Measurements from ENCODE around the gene SUSD4. TPM values are rescaled to one million over a fixed set of nuclear protein-coding genes. Genes with fewer than 3 reads are reported as not detected.

Gene SUSD4
- total RNA-seq, 1 donor from 2014 or later, result 3.5 TPM

DNA sequence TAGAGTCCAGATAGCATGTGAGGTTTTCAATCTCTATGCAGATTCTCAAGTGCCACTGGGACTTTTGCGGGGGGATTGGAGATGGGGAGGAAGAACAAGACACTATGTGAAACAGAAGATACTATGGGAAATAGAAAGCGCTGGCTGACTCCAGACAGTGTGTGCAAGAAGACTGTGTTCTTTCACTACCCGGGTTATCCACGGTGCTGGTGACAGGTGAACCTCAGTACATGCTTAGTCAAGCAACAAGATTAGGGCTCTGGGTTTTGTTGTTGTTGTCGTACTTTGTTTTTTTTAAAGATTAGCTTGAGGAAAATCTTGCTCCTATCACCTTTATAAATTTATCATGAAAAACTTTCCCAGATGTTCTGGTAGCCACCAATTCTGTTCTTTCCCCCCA lies 56.4 kb downstream of the SUSD4 start:
- DNase-seq (ENCODE audit: low spot score), result no peak
- Histone ChIP-seq H4K20me1 (ENCODE audit: low read depth) (no peaks in the 10 kb centered on the region), H3K4me1 (peaks cover 15% of the 10 kb centered on the region), H3K27me3 (no peaks in the 10 kb centered on the region), H3K4me2 (no peak overlapping the region), H3K36me3 (no peaks in the 10 kb centered on the region), H3F3A (ENCODE audit: low read depth) (no peaks in the 10 kb centered on the region), H3K79me2 (ENCODE audit: low read depth) (no peaks in the 10 kb centered on the region), H3K9ac (no peak overlapping the region), H3K27ac (no peak overlapping the region), H3K9me3 (ENCODE audit: low read depth) (no peaks in the 10 kb centered on the region), H2AFZ (replicated peaks) (no peak overlapping the region), H3K4me3 (no peak overlapping the region)
- Mint-ChIP-seq H3K27me3 (ENCODE audit: insufficient read depth, low read depth) (peaks cover 3% of the 10 kb centered on the region), H3K4me1 (no peaks in the 10 kb centered on the region), H3K4me3 (no peak overlapping the region), H3K36me3 (no peaks in the 10 kb centered on the region), H3K27ac (peak overlapping the region; percentile 61), H3K9me3 (peaks cover 9% of the 10 kb centered on the region)
- TF ChIP-seq, protein P1, sequence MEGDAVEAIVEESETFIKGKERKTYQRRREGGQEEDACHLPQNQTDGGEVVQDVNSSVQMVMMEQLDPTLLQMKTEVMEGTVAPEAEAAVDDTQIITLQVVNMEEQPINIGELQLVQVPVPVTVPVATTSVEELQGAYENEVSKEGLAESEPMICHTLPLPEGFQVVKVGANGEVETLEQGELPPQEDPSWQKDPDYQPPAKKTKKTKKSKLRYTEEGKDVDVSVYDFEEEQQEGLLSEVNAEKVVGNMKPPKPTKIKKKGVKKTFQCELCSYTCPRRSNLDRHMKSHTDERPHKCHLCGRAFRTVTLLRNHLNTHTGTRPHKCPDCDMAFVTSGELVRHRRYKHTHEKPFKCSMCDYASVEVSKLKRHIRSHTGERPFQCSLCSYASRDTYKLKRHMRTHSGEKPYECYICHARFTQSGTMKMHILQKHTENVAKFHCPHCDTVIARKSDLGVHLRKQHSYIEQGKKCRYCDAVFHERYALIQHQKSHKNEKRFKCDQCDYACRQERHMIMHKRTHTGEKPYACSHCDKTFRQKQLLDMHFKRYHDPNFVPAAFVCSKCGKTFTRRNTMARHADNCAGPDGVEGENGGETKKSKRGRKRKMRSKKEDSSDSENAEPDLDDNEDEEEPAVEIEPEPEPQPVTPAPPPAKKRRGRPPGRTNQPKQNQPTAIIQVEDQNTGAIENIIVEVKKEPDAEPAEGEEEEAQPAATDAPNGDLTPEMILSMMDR (IDR thresholded peaks at IDR 0.05), result no peak
- TF ChIP-seq EZH2phosphoT487 (IDR thresholded peaks at IDR 0.05) (no peak), EZH2 (IDR thresholded peaks at IDR 0.05) (no peak)

DNA sequence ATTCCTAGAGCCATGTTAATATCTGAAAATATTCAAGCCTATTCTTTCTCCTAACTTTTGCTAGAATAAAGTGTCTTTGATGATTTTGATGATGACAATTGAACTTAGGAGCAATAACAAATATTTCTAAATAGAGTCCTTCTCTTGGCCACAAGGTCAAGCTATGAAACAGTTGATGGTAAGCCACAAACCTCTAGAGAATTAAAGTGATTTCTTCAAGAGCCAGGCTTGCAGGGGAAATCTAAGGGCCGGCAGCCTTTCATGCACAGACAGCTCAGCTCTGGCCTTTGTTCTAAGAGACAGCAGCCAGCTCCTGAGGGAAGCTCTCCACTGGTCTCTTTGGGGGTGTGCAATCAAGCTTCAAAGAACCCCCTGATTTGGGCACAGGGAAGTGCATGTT lies 59.0 kb downstream of the SUSD4 start:
- no peaks in the 10 kb centered on the region for H3F3A ChIP-seq (ENCODE audit: low read depth)
- Mint-ChIP-seq H3K27me3 (ENCODE audit: insufficient read depth, low read depth) (no peaks in the 10 kb centered on the region), H3K27ac (no peak overlapping the region), H3K9me3 (peaks cover 10% of the 10 kb centered on the region), H3K36me3 (no peaks in the 10 kb centered on the region), H3K4me3 (no peak overlapping the region), H3K4me1 (no peaks in the 10 kb centered on the region)
- H3K4me2 ChIP-seq, result no peak overlapping the region
- TF ChIP-seq EZH2 (IDR thresholded peaks at IDR 0.05), result no peak
- no peak for TF ChIP-seq EZH2phosphoT487 (IDR thresholded peaks at IDR 0.05)
- TF ChIP-seq, protein P1 (IDR thresholded peaks at IDR 0.05), result no peak
- H2AFZ ChIP-seq (replicated peaks), result peak overlapping the region; percentile 48
- H3K9me3 ChIP-seq (ENCODE audit: low read depth), result no peaks in the 10 kb centered on the region
- H3K36me3 ChIP-seq, result no peaks in the 10 kb centered on the region
- DNase-seq (ENCODE audit: low spot score), result peak; percentile 27
- no peaks in the 10 kb centered on the region for H4K20me1 ChIP-seq (ENCODE audit: low read depth)
- peaks cover 11% of the 10 kb centered on the region for H3K4me1 ChIP-seq
- H3K27ac ChIP-seq, result no peak overlapping the region
- no peaks in the 10 kb centered on the region for H3K27me3 ChIP-seq
- H3K4me3 ChIP-seq, result no peak overlapping the region
- H3K9ac ChIP-seq, result no peak overlapping the region
- H3K79me2 ChIP-seq (ENCODE audit: low read depth), result no peaks in the 10 kb centered on the region

DNA sequence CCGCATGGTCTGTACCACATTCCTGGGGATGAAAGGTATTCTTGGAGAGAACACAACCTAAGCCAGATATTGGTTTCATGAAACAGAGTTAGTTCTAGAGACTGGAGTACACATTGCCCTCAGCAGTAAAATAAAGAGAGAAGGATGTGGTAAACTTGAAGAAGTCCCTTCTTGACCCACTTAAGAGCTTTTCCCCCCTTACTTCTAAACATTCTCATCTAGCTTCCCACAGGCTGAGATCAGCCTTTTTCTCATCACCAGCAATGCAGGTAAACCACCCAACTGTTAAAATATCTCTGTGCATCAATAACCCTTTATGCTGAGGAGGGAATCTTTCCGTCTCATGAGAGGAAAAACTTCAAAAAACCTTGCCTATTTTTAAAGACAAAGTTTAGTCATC lies 62.6 kb downstream of the SUSD4 start:
- no peak overlapping the region for H3K4me3 Mint-ChIP-seq
- H3K27ac ChIP-seq, result no peak overlapping the region
- no peak overlapping the region for H3K27ac Mint-ChIP-seq
- H3K4me1 ChIP-seq, result peaks cover 8% of the 10 kb centered on the region
- H3K4me3 ChIP-seq, result no peak overlapping the region
- H3K9me3 Mint-ChIP-seq, result peaks cover 10% of the 10 kb centered on the region
- H3K27me3 Mint-ChIP-seq (ENCODE audit: insufficient read depth, low read depth), result no peaks in the 10 kb centered on the region
- TF ChIP-seq, protein P1 (IDR thresholded peaks at IDR 0.05), result no peak
- TF ChIP-seq EZH2phosphoT487 (IDR thresholded peaks at IDR 0.05), result no peak
- no peak for TF ChIP-seq EZH2 (IDR thresholded peaks at IDR 0.05)
- no peaks in the 10 kb centered on the region for H3K4me1 Mint-ChIP-seq
- H3K9me3 ChIP-seq (ENCODE audit: low read depth), result no peaks in the 10 kb centered on the region
- no peaks in the 10 kb centered on the region for H4K20me1 ChIP-seq (ENCODE audit: low read depth)
- DNase-seq (ENCODE audit: low spot score), result no peak
- H3F3A ChIP-seq (ENCODE audit: low read depth), result no peaks in the 10 kb centered on the region
- no peaks in the 10 kb centered on the region for H3K27me3 ChIP-seq
- H3K36me3 Mint-ChIP-seq, result no peaks in the 10 kb centered on the region
- H3K4me2 ChIP-seq, result no peak overlapping the region
- H3K79me2 ChIP-seq (ENCODE audit: low read depth), result no peaks in the 10 kb centered on the region
- H3K36me3 ChIP-seq, result no peaks in the 10 kb centered on the region
- no peak overlapping the region for H3K9ac ChIP-seq
- no peak overlapping the region for H2AFZ ChIP-seq (replicated peaks)
